ENCODE results near the gene DPP4.

DPP4 gene

GRCh38 chr2:161975062-161975812, 98.8 kb downstream of the DPP4 start:
- no peak for TF ChIP-seq CTCF (IDR thresholded peaks at IDR 0.05; ENCODE audit: low read depth, low read length)
- no peak for DNase-seq (ENCODE audit: low read depth in 2 of 2)
- H3K4me3 ChIP-seq (replicated peaks in 1 of 2; ENCODE audit: low read depth in 2 of 2, low read length in 2 of 2) = no peak overlapping the region

- DNase-seq (ENCODE audit: low read depth in 2 of 2) = no peak
- H3K4me3 ChIP-seq (replicated peaks in 1 of 2; ENCODE audit: low read depth in 2 of 2, low read length in 2 of 2) = no peak overlapping the region
- TF ChIP-seq CTCF (IDR thresholded peaks at IDR 0.05; ENCODE audit: low read depth, low read length) = no peak
Measured at GRCh38 chr2:161974461-161974860, 99.6 kb downstream of the DPP4 start.

- no peak overlapping the region for H3K4me3 ChIP-seq (replicated peaks in 1 of 2; ENCODE audit: low read depth in 2 of 2, low read length in 2 of 2)
- no peak for TF ChIP-seq CTCF (IDR thresholded peaks at IDR 0.05; ENCODE audit: low read depth, low read length)
- DNase-seq (ENCODE audit: low read depth in 2 of 2) = no peak
Measured at GRCh38 chr2:161972866-161973265, 101.1 kb downstream of the DPP4 start.

- no peak for TF ChIP-seq CTCF (IDR thresholded peaks at IDR 0.05; ENCODE audit: low read depth, low read length)
- no peak for DNase-seq (ENCODE audit: low read depth in 2 of 2)
- H3K4me3 ChIP-seq (replicated peaks in 1 of 2; ENCODE audit: low read depth in 2 of 2, low read length in 2 of 2) = no peak overlapping the region
Measured at GRCh38 chr2:161972232-161972631, 101.8 kb downstream of the DPP4 start.

GRCh38 chr2:161971551-161971950, 102.5 kb downstream of the DPP4 start:
- DNase-seq (ENCODE audit: low read depth in 2 of 2) = no peak
- TF ChIP-seq CTCF (IDR thresholded peaks at IDR 0.05; ENCODE audit: low read depth, low read length) = no peak
- H3K4me3 ChIP-seq (replicated peaks in 1 of 2; ENCODE audit: low read depth in 2 of 2, low read length in 2 of 2) = no peak overlapping the region

- DNase-seq (ENCODE audit: low read depth in 2 of 2) = no peak
- H3K4me3 ChIP-seq (replicated peaks in 1 of 2; ENCODE audit: low read depth in 2 of 2, low read length in 2 of 2) = no peak overlapping the region
- no peak for TF ChIP-seq CTCF (IDR thresholded peaks at IDR 0.05; ENCODE audit: low read depth, low read length)
Measured at GRCh38 chr2:161969159-161969558, 104.9 kb downstream of the DPP4 start.

GRCh38 chr2:161965994-161966393, 108.0 kb downstream of the DPP4 start:
- H3K4me3 ChIP-seq (replicated peaks in 1 of 2; ENCODE audit: low read depth in 2 of 2, low read length in 2 of 2) = no peak overlapping the region
- no peak for TF ChIP-seq CTCF (IDR thresholded peaks at IDR 0.05; ENCODE audit: low read depth, low read length)
- no peak for DNase-seq (ENCODE audit: low read depth in 2 of 2)

All from cardiac fibroblast (primary cell).